ENCODE data around the gene MTARC2. TPM values are rescaled to one million over a fixed set of nuclear protein-coding genes. Genes with fewer than 3 reads are reported as not detected.

The MTARC2 gene
- total and polyA plus RNA-seq, 2 donors: 18.2 to 31.0 TPM

- Histone ChIP-seq H3K4me1 (ENCODE audit: insufficient read depth) (no peaks in the 10 kb centered on the region), H3K27ac (ENCODE audit: low read depth) (no peak overlapping the region)
- no peak for DNase-seq (ENCODE audit: extremely low spot score)
Measured at GRCh38 chr1:220824031-220824989, 76.2 kb downstream of the MTARC2 start.

DNA sequence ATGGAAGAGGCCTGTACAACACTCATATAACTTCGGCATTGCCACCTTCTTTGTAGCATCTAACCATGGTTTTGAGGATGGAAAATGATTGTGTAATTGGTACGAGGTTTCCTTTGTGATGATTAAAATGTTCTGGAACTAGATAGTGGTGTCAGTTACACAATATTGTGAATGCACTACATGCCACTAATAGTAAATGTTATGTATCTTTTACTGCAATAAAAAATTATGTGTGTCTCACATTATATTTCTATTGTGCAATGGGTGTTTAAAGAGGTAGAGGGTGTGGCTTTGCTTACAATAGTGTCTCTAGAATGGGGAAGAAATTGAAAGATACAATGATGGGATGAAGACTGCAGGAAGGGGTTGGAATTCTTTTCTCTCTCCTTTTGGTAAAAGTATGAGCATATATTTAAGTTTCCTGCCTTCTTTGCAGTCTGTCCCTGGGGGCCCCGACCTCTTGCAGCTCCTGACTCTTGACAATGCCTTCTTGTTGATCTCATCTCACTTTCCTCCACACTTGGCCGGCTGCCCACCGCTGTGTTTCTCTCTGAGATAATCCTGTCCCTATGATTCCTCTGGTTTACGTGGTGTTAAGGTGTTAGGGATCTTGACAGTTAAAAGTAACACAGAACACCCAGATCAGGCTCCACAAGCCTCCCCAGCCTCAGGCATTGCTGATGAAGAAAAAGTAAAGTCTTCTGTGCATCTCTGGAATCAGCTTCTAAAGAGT lies 77.9 kb downstream of the MTARC2 start:
- Histone ChIP-seq H3K4me1 (ENCODE audit: insufficient read depth) (no peaks in the 10 kb centered on the region), H3K4me3 (ENCODE audit: low read depth, low read length) (no peak overlapping the region), H3K36me3 (ENCODE audit: insufficient read depth) (no peaks in the 10 kb centered on the region), H3K27ac (ENCODE audit: low read depth) (no peak overlapping the region)
- WGBS: 41% methylated on average over 6 of the region's 6 CpGs
- DNase-seq (ENCODE audit: extremely low spot score): no peak

More at GRCh38 chr1:220824031-220824989, 76.2 kb downstream of the MTARC2 start:
- 88% methylated on average over 9 of the region's 9 CpGs for WGBS
- no peak overlapping the region for H3K4me3 ChIP-seq (ENCODE audit: low read depth, low read length)
- no peaks in the 10 kb centered on the region for H3K36me3 ChIP-seq (ENCODE audit: insufficient read depth)

DNA sequence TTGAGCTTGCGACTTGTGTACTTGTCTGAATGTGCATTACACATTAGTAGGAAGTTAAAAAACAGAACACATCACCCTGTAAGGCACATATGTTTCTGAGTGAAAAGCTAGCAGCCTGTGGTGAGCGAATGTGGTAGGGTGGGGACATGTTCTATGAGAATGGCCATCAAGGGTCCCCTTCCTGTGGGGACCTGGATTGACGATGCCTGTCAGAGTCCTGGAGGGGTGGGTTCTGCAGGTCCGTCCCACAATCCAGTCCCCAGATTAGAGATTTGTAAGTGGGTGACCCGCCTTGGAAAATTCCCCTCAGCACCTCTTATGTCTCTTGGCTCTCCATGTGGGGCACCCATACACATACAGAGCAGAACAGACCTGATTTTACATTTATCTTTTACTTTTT lies 78.6 kb downstream of the MTARC2 start:
- H3K36me3 ChIP-seq (ENCODE audit: insufficient read depth): no peaks in the 10 kb centered on the region
- WGBS: 94% methylated on average over 5 of the region's 5 CpGs
- H3K4me1 ChIP-seq (ENCODE audit: insufficient read depth): no peaks in the 10 kb centered on the region
- DNase-seq (ENCODE audit: extremely low spot score): no peak
- no peak overlapping the region for H3K27ac ChIP-seq (ENCODE audit: low read depth)
- no peak overlapping the region for H3K4me3 ChIP-seq (ENCODE audit: low read depth, low read length)

DNA sequence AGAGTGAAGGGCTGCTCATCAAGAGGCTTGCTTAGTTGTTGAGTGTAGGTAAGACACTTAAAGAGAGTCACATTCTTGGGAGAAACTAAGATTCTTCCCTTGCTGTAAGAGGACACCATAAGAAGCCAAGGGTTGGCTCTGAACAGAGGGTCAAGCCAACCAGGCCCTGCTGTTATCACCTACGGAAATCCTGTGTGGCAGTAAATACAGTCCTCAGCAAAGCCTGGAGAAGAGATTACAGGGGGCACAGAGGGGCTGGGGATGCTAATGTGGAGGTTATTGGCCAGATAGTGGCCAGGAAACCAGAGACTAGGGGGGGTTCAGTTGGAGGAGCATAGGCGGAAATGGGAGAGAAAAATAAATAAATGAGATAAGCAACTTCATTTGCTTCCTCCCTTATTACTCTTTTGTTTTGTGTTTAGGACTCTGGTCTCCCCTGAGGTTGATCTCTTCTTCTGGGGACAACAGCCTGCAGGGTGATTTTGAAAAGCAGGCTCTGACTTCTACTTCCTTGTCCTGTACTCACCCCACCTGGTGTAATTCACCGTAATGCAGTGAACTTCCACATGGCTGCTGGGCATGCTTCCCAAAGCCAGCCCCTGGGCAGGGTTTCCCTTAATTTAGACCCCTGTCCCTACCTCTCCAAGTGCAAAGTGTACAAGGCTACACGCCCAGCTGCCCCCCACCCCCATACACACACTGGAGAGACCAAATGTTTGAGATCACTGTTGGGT lies 79.5 kb downstream of the MTARC2 start:
- Histone ChIP-seq H3K4me1 (ENCODE audit: insufficient read depth) (no peaks in the 10 kb centered on the region), H3K27ac (ENCODE audit: low read depth) (no peak overlapping the region), H3K4me3 (ENCODE audit: low read depth, low read length) (no peak overlapping the region), H3K36me3 (ENCODE audit: insufficient read depth) (no peaks in the 10 kb centered on the region)
- 75% methylated on average over 4 of the region's 4 CpGs for WGBS
- no peak for DNase-seq (ENCODE audit: extremely low spot score)

GRCh38 chr1:220828179-220828490 lies 80.0 kb downstream of the MTARC2 start:
- no peak overlapping the region for H3K27ac ChIP-seq (ENCODE audit: low read depth)
- DNase-seq (ENCODE audit: extremely low spot score): no peak
- H3K4me1 ChIP-seq (ENCODE audit: insufficient read depth): no peaks in the 10 kb centered on the region
- 72% methylated on average over 4 of the region's 4 CpGs for WGBS
- H3K36me3 ChIP-seq (ENCODE audit: insufficient read depth): no peaks in the 10 kb centered on the region
- H3K4me3 ChIP-seq (ENCODE audit: low read depth, low read length): no peak overlapping the region

GRCh38 chr1:220828950-220829586 lies 80.9 kb downstream of the MTARC2 start:
- no peak overlapping the region for H3K4me3 ChIP-seq (ENCODE audit: low read depth, low read length)
- WGBS: 48% methylated on average over 4 of the region's 4 CpGs
- H3K4me1 ChIP-seq (ENCODE audit: insufficient read depth): no peaks in the 10 kb centered on the region
- no peak for DNase-seq (ENCODE audit: extremely low spot score)
- H3K27ac ChIP-seq (ENCODE audit: low read depth): no peak overlapping the region
- no peaks in the 10 kb centered on the region for H3K36me3 ChIP-seq (ENCODE audit: insufficient read depth)

DNA sequence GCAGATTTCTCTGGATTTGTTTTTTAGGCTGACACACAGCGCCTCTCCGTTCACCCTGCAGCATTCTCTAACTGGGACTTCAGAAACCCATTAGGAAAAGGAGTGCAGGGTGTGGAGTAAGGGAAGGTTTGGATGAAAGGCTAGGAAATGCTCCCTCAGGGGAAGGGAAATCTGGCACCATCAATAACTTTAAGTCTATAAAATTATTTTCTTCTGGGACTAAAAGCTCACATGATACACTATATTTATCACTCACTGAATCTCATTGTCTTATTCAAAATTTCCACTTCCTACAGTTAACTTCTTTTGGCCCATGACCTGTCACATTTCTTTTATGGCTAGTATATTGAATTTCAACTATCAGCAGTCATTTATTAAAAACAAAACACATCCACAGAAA lies 85.3 kb downstream of the MTARC2 start:
- Histone ChIP-seq H3K27ac (ENCODE audit: low read depth) (no peak overlapping the region), H3K4me1 (ENCODE audit: insufficient read depth) (no peaks in the 10 kb centered on the region), H3K36me3 (ENCODE audit: insufficient read depth) (no peaks in the 10 kb centered on the region), H3K4me3 (ENCODE audit: low read depth, low read length) (no peak overlapping the region)
- WGBS: 71% methylated on average over 2 of the region's 2 CpGs
- no peak for DNase-seq (ENCODE audit: extremely low spot score)

Other genes starting within 250 kb of the MTARC2 start
- gene MARK1, start 220.2 kb upstream of the MTARC2 start, total RNA-seq: 21.4 TPM
- gene MARK1, start 220.2 kb upstream of the MTARC2 start, polyA plus RNA-seq: 7.8 TPM
- 10.0 TPM for gene C1orf115, start 58.0 kb upstream of the MTARC2 start, total RNA-seq
- gene C1orf115, start 58.0 kb upstream of the MTARC2 start, polyA plus RNA-seq: 9.5 TPM
- 12.2 TPM for gene MTARC1, start 38.6 kb downstream of the MTARC2 start, total RNA-seq
- gene MTARC1, start 38.6 kb downstream of the MTARC2 start, polyA plus RNA-seq: 8.9 TPM
- gene HLX, start 131.1 kb downstream of the MTARC2 start, total RNA-seq: 12.9 TPM
- gene HLX, start 131.1 kb downstream of the MTARC2 start, polyA plus RNA-seq: 8.2 TPM

Data from urinary bladder (tissue), 4 donors.